Activated naive CD8-positive, alpha-beta T cell treated with anti-CD3 and anti-CD28 coated beads, Interleukin-2, amount 50 U/mL, for 16 hours (primary cell): ENCODE results near the gene FYN.
"Not testable (repeated sequence)": the region's sequence is repeated elsewhere in the genome, so short reads cannot be mapped to it uniquely, and the experiment has no call there.

Source experiments
- DNase-seq: peaks from one replicate; pipeline ENCODE4 v3.0.0-alpha.2; 2020; ENCODE audit warnings: low read depth, low spot score

The FYN gene

DNA sequence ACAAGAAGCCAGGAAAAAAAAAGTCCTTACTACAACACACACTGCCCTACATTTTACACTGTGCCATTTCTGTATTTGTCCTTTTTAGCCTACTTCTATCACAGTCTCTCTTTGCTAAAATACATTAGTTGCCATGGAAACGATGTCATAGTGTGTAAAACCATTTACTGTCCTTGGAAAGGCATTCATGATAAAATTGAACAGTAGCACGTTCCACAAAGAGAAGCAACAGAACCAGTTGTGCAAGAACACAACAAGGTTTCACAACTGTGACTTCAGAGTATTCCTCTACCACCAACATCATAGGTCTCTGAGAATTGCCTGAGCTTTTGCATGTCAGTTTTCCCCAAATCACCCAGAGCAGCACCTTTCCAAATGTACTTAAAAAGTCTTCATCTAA lies 20.5 kb downstream of the FYN start:
- DNase-seq: no peak

DNA sequence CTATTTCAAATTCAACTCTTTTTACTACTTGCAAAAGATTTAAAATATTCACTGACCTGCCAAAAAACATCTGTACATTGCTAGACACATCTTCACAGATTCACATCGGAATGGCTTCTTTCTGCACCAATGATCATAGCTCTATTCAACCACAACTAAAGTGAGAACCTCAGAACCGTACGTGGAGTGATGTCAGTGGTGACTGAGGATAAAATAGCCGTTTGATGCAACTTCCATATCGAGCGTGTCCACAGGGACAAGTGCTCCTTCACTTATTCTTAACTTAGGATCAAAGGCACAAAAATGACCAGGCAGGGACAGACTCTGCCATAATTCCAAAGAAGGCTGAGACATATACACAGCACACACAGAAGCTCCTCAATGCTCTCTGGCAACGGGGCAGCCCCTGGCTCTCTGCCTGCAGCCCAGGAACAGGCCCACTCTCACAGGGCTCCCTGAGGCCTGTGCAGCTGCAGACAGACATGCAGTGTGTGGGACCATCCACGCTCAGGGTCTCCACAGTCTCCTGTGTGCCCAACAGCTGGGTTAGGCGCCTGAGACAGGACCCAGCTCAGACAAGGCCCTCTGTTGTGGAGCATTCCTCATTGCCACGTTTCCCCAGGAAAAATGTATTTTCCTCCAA lies 22.8 kb downstream of the FYN start:
- no peak for DNase-seq

DNA sequence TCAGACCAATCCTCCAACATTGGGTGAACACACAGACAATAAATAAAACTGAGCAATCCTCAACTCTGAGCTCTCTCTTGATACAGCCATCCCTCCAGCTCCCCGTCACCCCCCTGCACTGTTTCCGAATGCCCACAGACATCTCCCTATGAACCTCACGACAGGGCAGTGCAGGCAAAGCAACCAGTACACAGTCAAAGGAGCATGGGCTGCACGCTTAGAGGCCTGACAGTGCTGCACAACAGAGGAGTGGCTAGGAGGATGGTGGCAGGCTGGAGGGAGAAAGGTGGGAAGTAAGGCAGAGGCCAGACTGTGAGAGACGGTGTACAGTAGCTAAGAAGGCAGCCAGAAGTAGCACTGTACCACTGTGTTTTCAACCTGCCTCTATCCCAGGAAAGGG lies 24.0 kb downstream of the FYN start:
- no peak for DNase-seq

DNA sequence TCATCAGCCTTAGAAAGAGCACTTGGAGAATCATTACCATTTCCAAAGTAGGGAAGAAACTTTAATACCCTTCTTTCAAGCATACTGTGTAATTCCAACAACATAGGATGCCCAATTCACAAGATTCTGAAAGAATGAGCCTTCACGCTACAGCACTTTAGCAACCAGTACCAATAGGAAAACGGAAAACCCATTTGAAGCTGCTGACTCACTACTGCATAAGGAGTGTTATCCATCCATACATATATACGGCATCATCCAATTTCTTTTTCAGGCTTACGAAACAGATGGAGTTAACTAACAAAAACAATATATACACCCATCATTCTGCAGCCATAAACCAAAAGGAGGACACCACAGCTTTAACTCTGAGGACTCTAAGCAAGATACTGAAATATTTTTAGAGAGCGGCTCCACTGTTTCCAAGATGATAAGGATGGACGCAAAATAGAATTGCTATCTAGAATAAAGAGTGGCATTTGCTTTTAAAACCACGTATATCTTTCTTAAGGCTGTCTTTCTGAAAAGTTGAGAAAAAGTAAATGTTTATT lies 24.9 kb downstream of the FYN start:
- no peak for DNase-seq

GRCh38 chr6:111846492-111847409 lies 26.5 kb downstream of the FYN start:
- DNase-seq: no peak

GRCh38 chr6:111846066-111846465 lies 27.2 kb downstream of the FYN start:
- no peak for DNase-seq

- DNase-seq: no peak
These were observed 27.8 kb downstream of the FYN start for GRCh38 chr6:111845441-111845871.

DNA sequence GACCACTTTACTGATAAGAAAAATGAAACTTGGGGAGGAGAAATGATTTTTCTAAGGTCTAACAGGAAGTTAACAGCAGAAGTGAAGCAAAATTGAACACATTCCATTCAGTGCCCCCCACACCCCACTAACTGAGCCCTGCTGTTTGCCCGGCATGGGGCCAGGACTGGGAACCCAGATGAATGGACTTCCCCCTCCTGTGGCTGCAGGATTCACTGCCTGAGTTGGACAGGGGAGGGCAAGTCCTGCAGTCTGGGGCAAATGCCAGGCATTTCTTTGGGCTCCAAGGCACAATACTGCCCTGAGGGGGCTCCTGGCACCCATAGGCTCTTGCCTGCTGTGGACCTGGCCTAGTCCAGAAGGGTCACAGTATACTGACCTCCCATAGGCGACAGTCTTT lies 28.3 kb downstream of the FYN start:
- DNase-seq: no peak

DNA sequence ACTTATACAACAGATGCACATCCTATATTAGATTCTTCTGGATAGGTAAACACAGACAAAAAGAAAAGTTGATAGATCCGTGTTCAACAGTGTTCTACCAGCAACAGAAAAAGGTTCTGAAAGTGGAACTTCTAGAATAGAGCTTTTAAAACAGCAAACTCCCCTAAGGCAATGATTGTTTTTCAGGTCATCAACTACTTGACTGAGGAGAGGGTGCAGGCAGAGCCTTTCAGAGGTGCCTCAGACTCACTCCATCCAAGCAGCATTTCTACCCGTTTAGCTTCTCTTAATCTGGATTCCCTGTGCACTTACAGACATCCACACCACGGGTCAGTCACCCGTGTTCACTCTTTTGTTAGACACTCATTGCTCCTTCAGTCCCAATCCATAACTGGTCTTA lies 28.9 kb downstream of the FYN start:
- no peak for DNase-seq

DNA sequence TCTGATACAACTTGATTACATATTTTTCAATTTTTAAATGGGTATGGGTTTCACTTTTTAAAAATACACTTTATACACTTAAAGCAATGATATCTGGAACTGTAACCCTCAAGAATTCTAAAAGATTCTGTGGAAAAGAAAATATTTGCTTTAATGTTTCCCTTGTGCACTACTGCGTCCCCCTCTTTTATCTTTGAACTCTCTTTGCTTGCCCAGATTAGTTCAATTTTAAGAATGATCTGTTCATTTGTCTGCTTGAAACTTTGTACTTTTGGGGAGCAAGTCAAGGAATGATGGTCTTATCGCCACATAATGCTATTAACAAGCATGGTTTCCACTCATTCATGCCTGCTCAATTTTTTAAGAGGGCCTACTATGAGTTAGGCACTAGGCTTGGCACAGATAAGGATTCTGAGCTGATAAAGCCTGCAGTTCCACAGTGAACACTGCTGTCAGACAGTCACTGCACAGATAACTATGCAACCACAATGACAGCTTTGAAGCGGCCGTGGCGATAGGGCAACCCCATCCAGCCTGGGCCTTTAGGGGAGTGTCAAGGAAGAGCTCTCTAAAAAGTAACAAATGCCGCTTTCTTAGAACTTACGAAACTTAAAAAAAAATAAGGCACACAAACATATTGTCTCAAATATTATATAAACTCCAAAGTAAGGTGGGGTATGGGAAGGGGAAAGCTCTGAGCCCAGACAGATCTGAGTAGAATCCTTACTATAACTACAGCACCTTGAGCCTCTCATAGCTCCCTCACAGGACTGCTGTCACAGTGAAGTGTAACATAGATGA lies 29.7 kb downstream of the FYN start:
- DNase-seq: no peak

GRCh38 chr6:111842891-111843290 lies 30.4 kb downstream of the FYN start:
- DNase-seq: no peak

- DNase-seq: no peak
These were observed 30.9 kb downstream of the FYN start for GRCh38 chr6:111842271-111842822.

DNA sequence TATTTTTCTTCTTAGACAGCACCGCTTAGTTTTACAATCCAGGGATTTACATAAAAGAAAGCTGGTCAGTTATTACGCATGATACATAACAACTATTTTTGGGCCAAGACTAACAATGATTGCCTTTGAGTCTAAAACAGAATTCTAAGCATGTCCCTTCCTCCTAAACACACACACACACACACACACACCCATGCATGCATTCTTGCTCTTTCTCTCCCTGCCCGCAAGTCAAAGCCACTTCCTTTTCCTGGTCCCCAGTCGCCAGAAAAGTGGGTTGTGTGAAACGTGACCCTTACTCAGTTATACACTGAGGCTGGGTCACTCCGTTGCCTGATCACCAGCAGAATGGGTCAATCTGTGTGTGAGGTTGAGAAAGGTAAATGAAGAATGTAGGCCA lies 31.4 kb downstream of the FYN start:
- DNase-seq: no peak

DNA sequence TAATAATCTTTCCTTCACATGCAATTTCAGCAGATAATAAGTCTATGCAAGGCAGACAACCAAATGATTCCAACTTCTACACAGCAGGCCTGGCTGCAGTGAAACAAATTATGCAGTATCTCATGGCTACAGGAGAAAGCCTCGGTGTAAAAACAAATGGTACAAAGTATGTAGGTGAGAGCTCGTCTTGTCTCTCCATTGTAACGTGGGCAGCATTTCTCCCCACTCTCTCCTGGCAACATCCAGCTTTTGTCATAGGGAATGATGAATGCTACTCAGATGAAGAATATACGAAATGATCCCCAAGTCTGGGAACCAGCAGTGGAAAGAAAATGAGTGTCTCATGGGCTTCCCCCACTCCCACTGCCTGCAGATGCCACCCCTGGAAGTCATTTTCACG lies 32.4 kb downstream of the FYN start:
- DNase-seq: no peak

DNA sequence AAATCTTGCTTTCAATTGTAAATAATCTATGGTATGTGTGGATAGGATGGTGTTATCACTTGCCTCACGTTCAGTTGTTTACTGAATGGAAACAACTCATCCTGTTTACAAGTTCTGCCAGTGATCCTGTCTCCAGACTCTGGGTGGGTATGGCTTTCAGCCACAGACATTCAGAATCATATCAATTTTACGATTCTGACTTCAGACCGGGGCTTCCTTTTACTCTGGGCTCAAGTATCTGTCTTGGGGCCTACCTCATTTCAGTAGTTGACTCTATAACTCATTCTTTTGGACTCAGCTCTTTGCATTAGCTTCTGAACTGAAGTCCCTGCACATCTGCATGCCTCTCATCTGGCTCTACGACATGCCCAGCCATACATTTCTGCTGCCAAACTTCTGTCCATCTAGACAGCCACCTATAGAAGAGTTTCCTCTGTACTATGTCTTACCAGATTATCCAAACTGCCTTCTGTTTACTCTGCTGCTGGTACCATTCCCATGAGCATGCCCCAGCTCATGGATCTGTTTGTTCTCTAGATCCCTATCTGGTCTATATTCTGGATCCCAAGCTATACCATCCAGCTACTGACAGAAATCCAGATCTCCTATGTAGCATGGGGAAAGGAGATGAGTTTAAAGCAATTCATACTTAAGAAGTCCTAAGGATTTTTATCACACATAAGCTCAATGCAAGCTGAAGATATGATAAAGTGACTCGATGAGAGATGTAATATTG lies 34.3 kb downstream of the FYN start:
- DNase-seq: no peak

DNA sequence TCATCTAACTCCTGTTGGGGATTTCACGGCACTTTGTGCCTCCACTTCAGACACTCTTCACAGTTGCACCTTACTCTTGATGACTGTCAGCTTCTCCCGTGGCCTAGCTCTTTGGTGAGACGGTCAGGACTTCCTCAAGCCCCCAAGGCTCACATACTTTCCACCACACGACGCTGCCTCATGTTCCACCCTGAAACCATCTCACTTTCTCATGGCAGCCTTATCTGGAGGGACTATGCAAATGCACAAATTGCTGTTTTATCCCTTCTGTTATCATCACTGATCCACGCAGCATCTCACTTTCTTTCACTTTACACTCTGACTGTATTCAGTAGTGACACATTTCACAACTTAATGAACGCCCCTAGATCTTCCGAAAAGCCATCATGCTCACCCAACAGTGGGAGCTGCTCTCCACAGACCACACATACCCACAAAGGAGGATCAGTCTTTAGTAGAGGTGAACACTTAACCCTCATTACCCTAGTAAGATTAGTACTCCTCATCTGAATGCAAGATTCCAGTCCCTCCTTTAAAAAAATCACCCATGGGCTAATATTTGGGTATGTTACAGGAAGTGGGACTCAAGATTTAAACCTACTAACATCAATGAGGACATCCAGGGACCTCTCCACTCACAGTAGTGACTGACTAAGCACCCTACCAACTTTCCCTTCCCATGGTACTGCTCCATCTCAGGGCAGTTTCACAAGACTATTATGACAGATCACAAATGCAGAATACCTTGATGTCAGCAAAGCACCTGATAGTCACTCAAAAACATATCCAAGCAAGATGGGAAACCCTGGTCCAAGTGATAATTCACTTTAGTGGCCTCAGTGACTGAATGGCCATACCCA lies 35.4 kb downstream of the FYN start:
- peak; percentile 18 for DNase-seq

DNA sequence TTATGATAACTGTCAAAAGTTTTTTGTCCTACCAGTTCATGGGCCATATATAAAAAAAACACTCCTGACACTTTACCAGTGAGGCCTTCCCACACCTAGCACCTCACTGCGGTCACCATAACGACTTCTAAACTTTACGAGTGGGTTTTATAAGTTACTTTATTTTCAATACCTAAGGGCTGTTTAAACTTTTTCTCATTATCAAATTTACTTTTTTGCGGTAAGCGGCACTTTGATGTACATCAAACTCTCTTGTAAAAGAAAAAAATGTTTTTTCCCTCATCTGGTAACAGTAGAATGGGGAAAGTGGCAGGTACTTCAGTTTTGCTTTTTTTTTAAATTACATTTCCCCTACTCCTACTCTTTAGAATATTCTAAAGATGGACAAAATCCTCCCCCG lies 36.2 kb downstream of the FYN start:
- DNase-seq: no peak

GRCh38 chr6:111835807-111836206 lies 37.4 kb downstream of the FYN start:
- no peak for DNase-seq

- DNase-seq: not testable (repeated sequence)
These were observed 37.9 kb downstream of the FYN start for GRCh38 chr6:111835398-111835797.

DNA sequence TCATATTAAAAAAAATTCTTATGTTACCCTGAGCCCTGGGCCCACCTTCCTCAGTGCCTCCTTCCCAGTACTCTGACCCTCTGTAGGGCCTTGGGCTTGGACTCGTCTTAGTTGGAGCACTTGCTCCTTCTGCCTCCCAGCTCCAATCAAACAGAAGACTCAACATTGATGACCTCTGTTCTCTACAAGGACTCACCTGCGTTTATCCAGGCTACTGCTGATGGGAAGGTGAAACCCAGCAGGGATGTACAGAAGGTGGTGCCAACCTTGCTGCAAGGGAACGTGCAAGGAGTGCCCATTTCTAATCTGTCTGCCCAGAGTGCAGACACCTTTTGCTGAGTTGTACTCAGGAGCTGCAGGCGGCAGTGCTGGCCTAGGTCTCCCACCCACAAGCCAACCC lies 38.9 kb downstream of the FYN start:
- no peak for DNase-seq
